GM21515 (cell line): ENCODE data around the gene DFFB.

ENCODE experiments used
- ATAC-seq: cut with Tn5 transposase; IDR thresholded peaks from one replicate; pipeline ENCODE4 v1.9.1; 2021; ENCODE audit not compliant: unreplicated experiment

Gene DFFB

GRCh38 chr1:3924186-3924824 is 67.0 kb downstream of the DFFB start:
- ATAC-seq = no peak

- no peak for ATAC-seq
These were observed 67.5 kb downstream of the DFFB start for GRCh38 chr1:3924825-3925220.

- no peak for ATAC-seq
These were observed 68.0 kb downstream of the DFFB start for GRCh38 chr1:3925256-3925655.

- ATAC-seq = no peak
These were observed 68.5 kb downstream of the DFFB start for GRCh38 chr1:3925762-3926161.

- no peak for ATAC-seq
These were observed 69.7 kb downstream of the DFFB start for GRCh38 chr1:3926956-3927355.

GRCh38 chr1:3928586-3928985 is 71.3 kb downstream of the DFFB start:
- ATAC-seq = no peak

GRCh38 chr1:3929126-3929525 is 71.8 kb downstream of the DFFB start:
- ATAC-seq = no peak

- ATAC-seq = no peak
These were observed 73.2 kb downstream of the DFFB start for GRCh38 chr1:3930301-3931006.

GRCh38 chr1:3931007-3931912 is 74.0 kb downstream of the DFFB start:
- ATAC-seq = no peak

GRCh38 chr1:3932156-3932919 is 75.1 kb downstream of the DFFB start:
- ATAC-seq = no peak
